Common myeloid progenitor, CD34-positive (primary cell): ENCODE measurements around the gene SCLY. TPM values are rescaled to one million over a fixed set of nuclear protein-coding genes. Genes with fewer than 3 reads are reported as not detected.

Experiments
- CTCF ChIA-PET: fragments of 350-600 bp; sonication (Branson Sonifier 250); formaldehyde crosslinking; loops from one replicate; lab custom pipeline; 2021; ENCODE audit warnings: antibody characterized with exemption; lab: Charles Lee
- POLR2A ChIA-PET: fragments of 350-600 bp; sonication (Branson Sonifier 250); formaldehyde crosslinking; loops from one replicate; lab custom pipeline; 2021; ENCODE audit warnings: antibody characterized with exemption; lab: Charles Lee
- DNase-seq, 3 donors: peaks; one replicate each; pipeline versions ENCODE4 v3.0.0 to v3.0.0-alpha.2; 2013
- H3K27ac ChIP-seq, 2 experiments: 1 replicate in 1 of 2; 2 replicates in 1 of 2; pipeline ENCODE4 v1.7.0; 2013; ENCODE audit warnings: inconsistent platforms in 2 of 2, low read length in 2 of 2, mild to moderate bottlenecking in 2 of 2, low read depth in 1 of 2, moderate library complexity in 1 of 2; ENCODE audit not compliant: severe bottlenecking in 2 of 2, insufficient read depth in 1 of 2, poor library complexity in 1 of 2
- H3K27me3 ChIP-seq, 5 experiments: replicated peaks in 2 of 5; 1 replicate in 3 of 5; 2 replicates in 2 of 5; pipeline versions ENCODE4 v1.6.1 to v1.7.0; 2013; ENCODE audit warnings: low read length in 4 of 5, mild to moderate bottlenecking in 2 of 5, moderate library complexity in 2 of 5, inconsistent platforms in 1 of 5; ENCODE audit not compliant: insufficient read depth in 5 of 5, control insufficient read depth in 4 of 5
- H3K36me3 ChIP-seq, 4 experiments: 1 replicate in 2 of 4; 2 replicates in 2 of 4; pipeline versions ENCODE4 v1.6.1 to v1.7.0; 2013; ENCODE audit warnings: low read length in 3 of 4, control low read depth in 1 of 4, mild to moderate bottlenecking in 1 of 4; ENCODE audit not compliant: control insufficient read depth in 4 of 4, insufficient read depth in 4 of 4
- H3K4me1 ChIP-seq, 4 experiments: 1 replicate in 3 of 4; 2 replicates in 1 of 4; pipeline versions ENCODE4 v1.6.1 to v1.7.1; 2013; ENCODE audit warnings: low read length in 3 of 4, mild to moderate bottlenecking in 3 of 4, control low read depth in 1 of 4, inconsistent platforms in 1 of 4, moderate library complexity in 1 of 4; ENCODE audit not compliant: control insufficient read depth in 4 of 4, insufficient read depth in 4 of 4; ENCODE audit errors: control extremely low read depth in 1 of 4
- H3K4me3 ChIP-seq, 7 experiments: 1 replicate in 4 of 7; 2 replicates in 3 of 7; pipeline versions ENCODE4 v1.5.1 to v1.7.0; 2013; ENCODE audit warnings: mild to moderate bottlenecking in 7 of 7, low read length in 6 of 7, moderate library complexity in 6 of 7, inconsistent platforms in 2 of 7, low read depth in 2 of 7, control low read depth in 1 of 7; ENCODE audit not compliant: insufficient read depth in 4 of 7, control insufficient read depth in 1 of 7; ENCODE audit errors: extremely low read depth in 1 of 7
- H3K9me3 ChIP-seq, 5 experiments: 1 replicate in 4 of 5; 2 replicates in 1 of 5; pipeline versions ENCODE4 v1.6.1 to v1.7.1; 2013; ENCODE audit warnings: low read length in 4 of 5, mild to moderate bottlenecking in 2 of 5, inconsistent platforms in 1 of 5, low read depth in 1 of 5, moderate library complexity in 1 of 5; ENCODE audit not compliant: control insufficient read depth in 4 of 5, insufficient read depth in 2 of 5; ENCODE audit errors: control extremely low read depth in 1 of 5
- WGBS: methylation state at CpG from one replicate; pipeline ENCODE4 v1.1.5; 2013; ENCODE audit not compliant: insufficient coverage; 5-methylcytosine and 5-hydroxymethylcytosine counted together
- polyA plus RNA-seq: library from polyadenylated mRNA; unstranded; fragments of 120-200 nt; gene quantifications from one replicate; pipeline ENCODE4 v1.2.1, GENCODE V29; 2013

The SCLY gene, protein sequence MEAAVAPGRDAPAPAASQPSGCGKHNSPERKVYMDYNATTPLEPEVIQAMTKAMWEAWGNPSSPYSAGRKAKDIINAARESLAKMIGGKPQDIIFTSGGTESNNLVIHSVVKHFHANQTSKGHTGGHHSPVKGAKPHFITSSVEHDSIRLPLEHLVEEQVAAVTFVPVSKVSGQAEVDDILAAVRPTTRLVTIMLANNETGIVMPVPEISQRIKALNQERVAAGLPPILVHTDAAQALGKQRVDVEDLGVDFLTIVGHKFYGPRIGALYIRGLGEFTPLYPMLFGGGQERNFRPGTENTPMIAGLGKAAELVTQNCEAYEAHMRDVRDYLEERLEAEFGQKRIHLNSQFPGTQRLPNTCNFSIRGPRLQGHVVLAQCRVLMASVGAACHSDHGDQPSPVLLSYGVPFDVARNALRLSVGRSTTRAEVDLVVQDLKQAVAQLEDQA
- 12.6 TPM for polyA plus RNA-seq

DNA sequence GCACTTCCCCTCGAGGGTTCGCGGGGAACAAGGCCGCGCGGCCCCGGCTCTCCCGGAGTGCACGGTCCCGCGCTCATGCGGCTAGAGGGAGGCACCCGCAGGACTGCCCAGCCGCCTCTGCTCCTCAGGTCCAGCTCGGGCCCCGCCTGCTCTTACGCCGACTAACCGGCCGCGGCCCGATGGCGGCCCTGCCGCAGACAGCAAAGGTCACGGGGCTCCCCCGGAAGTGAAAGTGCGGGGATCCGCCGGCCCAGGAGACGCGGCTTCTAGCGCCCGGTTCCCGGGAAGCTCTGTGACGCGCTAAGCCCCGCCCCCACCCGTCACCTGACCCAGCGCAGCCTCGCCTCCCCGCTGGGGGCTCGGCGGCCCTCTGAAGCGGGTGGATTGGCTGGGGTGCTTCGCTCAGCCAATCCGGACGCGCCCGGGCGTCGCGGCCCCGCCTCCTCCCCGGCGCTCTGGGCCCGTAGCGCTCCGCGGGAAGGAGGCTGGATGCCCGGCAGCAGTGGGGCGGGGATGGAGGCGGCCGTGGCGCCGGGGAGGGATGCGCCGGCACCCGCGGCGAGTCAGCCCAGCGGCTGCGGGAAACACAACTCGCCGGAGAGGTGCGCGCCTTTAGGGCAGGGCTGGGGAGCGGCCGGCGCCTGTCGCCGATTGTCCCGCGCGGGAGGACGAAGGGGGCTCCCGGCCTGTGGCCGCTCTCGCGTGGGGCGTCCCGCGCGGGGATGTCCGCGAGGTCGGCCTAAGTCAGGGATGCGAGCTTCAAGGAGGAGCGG lies at the start of gene SCLY:
TSS of gene SCLY (plus strand) at position 460 of the 773 bp plus-strand sequence. CDS start at position 514, 54 bp downstream.
- 0% methylated on average over 92 of the region's 98 CpGs for WGBS
- Histone ChIP-seq H3K27ac (peak within 1 kb of the TSS; percentile 59 to 83), H3K27me3 (peaks cover 0 to 6% (median 0%) of the 10 kb centered on the region in 5 experiments), H3K36me3 (peaks cover 0 to 20% (median 4%) of the 10 kb centered on the region in 4 experiments), H3K9me3 (peaks cover 0 to 7% (median 2%) of the 10 kb centered on the region in 5 experiments), H3K4me3 (peak within 1 kb of the TSS; percentile 83 to 95 (median 91)), H3K4me1 (peaks cover 5 to 24% (median 17%) of the 10 kb centered on the region in 4 experiments)
- peak; percentile 98 for DNase-seq
- CTCF ChIA-PET = interaction anchor here (1.0 kb wide), 1 partner anchor 18 kb away, joined by 3 read pairs; no protein-coding TSS in a partner anchor
- POLR2A ChIA-PET = interaction anchor here (0.6 kb wide), 1 partner anchor 122 kb away, joined by 3 read pairs; no protein-coding TSS in a partner anchor

DNA sequence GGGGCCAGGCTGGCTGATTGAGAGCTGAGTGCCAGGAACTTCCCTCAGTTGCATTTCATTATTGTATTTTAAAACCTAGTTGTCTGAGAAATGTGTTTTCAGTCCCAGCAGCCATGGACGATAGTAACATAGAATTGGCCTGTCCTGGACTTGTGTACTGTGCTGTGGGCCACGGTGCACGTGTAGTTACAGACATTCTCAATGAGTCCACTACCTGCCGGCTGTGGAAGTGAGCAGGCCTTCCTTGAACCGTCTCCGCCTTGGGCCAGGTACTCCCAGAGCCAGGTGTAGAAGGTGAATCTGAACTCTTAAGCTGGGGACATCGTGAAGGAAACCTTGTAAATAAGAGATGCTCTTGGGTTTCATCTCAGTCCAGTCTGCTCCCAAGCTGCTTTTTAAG lies 47.0 kb upstream of the SCLY start:
- no peaks in the 10 kb centered on the region for H3K9me3 ChIP-seq
- H3K36me3 ChIP-seq = peaks cover 7 to 53% (median 14%) of the 10 kb centered on the region in 4 experiments
- CTCF ChIA-PET = no interaction called here
- peaks cover 0 to 4% (median 1%) of the 10 kb centered on the region in 4 experiments for H3K4me1 ChIP-seq
- H3K4me3 ChIP-seq = no peak overlapping the region
- H3K27ac ChIP-seq = no peak overlapping the region
- DNase-seq = no peak
- POLR2A ChIA-PET = no interaction called here
- 98% methylated on average over 6 of the region's 7 CpGs for WGBS
- no peaks in the 10 kb centered on the region for H3K27me3 ChIP-seq

DNA sequence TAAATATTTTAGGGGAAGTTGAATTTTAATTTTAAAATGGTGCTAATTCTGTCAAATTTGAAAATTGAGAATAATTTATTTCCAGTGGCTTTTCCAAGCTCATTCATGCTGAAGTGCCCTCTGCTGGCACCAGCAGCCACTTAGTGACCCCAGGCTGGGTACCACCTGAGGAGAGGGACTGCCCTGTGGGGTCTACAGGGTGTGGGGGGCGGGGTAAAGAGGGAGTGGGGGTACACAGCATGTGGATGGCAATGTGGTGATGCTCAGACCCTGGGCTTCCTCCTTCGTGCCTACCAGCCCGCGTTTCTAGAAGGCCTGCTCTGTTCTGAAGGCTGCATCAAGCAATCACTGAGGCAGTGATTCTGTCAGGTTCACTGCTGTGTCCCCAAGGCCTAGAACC lies 45.1 kb upstream of the SCLY start:
- POLR2A ChIA-PET = interaction anchor here (0.5 kb wide), 1 partner anchor 35 kb away, joined by 3 read pairs; no protein-coding TSS in a partner anchor
- 68% methylated on average over 4 of the region's 4 CpGs for WGBS
- Histone ChIP-seq H3K9me3 (no peaks in the 10 kb centered on the region), H3K27me3 (no peaks in the 10 kb centered on the region), H3K36me3 (peaks cover 9 to 52% (median 22%) of the 10 kb centered on the region in 4 experiments), H3K27ac (no peak overlapping the region), H3K4me3 (no peak overlapping the region), H3K4me1 (no peaks in the 10 kb centered on the region)
- CTCF ChIA-PET = interaction anchor here (1.3 kb wide), 1 partner anchor 46 kb away, joined by 3 read pairs; no protein-coding TSS in a partner anchor
- peak; percentile 12 to 36 (median 31) for DNase-seq

DNA sequence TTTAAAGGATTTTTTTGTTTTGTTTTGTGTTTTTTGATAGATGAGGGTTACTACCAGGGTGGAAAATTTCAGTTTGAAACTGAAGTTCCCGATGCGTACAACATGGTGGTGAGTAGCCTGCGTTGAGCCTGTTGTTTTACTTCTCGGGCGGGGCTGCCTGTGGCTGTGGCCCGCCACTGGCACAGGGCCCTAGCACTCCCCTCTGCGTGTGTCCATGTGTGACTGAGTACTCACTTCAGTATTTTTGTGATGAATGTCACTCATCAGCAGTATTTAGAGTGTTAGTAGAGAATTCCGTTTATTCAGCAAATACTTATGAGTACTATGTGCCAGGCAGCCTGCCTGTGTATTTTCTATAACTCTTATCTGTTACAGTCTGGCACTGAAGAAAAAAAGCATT lies 44.3 kb upstream of the SCLY start:
- no peak overlapping the region for H3K27ac ChIP-seq
- no peak for DNase-seq

DNA sequence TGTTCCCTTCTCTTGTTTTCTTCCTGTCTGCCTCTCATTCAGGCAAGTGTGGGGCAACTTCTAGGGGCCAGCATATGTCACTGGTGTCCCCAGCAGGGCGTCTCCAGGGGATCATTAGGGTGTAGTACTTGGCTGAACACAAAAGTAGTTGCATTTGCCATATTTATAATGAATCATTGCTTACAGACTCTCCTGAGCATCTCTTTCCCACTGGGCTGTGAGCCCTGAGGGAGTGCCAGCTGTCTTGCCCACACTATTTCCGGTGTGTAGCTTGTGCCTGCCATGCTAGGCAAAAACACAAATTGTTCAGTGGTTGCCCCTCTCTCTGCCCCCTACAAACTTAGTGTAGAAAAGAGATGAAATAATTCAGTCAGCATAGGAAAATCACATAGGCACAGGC lies 40.8 kb upstream of the SCLY start:
- Histone ChIP-seq H3K36me3 (peaks cover 6 to 46% (median 24%) of the 10 kb centered on the region in 4 experiments), H3K27ac (no peak overlapping the region), H3K4me3 (no peak overlapping the region), H3K27me3 (no peaks in the 10 kb centered on the region), H3K4me1 (no peaks in the 10 kb centered on the region), H3K9me3 (no peaks in the 10 kb centered on the region)
- DNase-seq = no peak
- ChIA-PET CTCF (no interaction called here), POLR2A (no interaction called here)
- WGBS = 86% methylated on average over 1 of the region's 2 CpGs

More for the DNA sequence above, 44.3 kb upstream of the SCLY start:
- H3K27me3 ChIP-seq = no peaks in the 10 kb centered on the region
- CTCF ChIA-PET = no interaction called here
- H3K36me3 ChIP-seq = peaks cover 9 to 55% (median 27%) of the 10 kb centered on the region in 4 experiments
- WGBS = 98% methylated on average over 6 of the region's 8 CpGs
- H3K4me3 ChIP-seq = no peak overlapping the region
- POLR2A ChIA-PET = no interaction called here
- H3K9me3 ChIP-seq = no peaks in the 10 kb centered on the region
- H3K4me1 ChIP-seq = no peaks in the 10 kb centered on the region

DNA sequence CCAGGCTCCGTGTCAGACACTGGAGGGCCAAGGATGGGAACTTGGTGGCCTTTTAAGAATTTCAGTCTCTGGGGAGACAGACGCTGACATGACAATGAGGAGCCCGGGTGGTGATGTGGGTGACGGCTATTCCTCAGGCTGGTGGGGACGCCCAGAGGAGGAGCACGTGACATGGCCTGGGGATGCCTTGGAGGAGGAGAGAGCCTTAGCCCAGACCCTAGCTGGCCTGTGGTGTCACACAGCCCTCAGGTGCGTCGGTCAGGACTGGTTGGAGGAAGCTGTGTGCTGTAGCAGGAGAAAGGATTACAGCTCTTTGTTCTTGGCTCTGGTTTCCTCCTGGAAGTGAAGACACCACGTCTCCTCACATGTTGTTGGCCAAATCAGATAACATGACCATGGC lies 40.0 kb upstream of the SCLY start:
- H3K9me3 ChIP-seq = no peaks in the 10 kb centered on the region
- peaks cover 6 to 51% (median 28%) of the 10 kb centered on the region in 4 experiments for H3K36me3 ChIP-seq
- H3K4me3 ChIP-seq = no peak overlapping the region
- ChIA-PET CTCF (no interaction called here), POLR2A (no interaction called here)
- 100% methylated on average over 7 of the region's 9 CpGs for WGBS
- H3K27me3 ChIP-seq = no peaks in the 10 kb centered on the region
- H3K4me1 ChIP-seq = no peaks in the 10 kb centered on the region
- DNase-seq = no peak
- no peak overlapping the region for H3K27ac ChIP-seq
